Colonic mucosa (tissue), 4 donors: ENCODE measurements around the gene NIPAL3. TPM values are rescaled to one million over a fixed set of nuclear protein-coding genes. Genes with fewer than 3 reads are reported as not detected.

Experiments used
- DNase-seq: peaks from one replicate; pipeline ENCODE4 v3.0.0-alpha.2; 2020
- H3K27ac ChIP-seq: fragments of 200-600 bp; one replicate; pipeline ENCODE4 v1.8.0; 2021
- H3K27me3 ChIP-seq: fragments of 200-600 bp; one replicate; pipeline ENCODE4 v1.8.0; 2021
- H3K36me3 ChIP-seq: fragments of 200-600 bp; one replicate; pipeline ENCODE4 v1.8.0; 2021
- H3K4me1 ChIP-seq: fragments of 200-600 bp; one replicate; pipeline ENCODE4 v1.8.0; 2021; ENCODE audit warnings: mild to moderate bottlenecking
- H3K4me3 ChIP-seq: fragments of 200-600 bp; one replicate; pipeline ENCODE4 v1.8.0; 2021
- H3K9ac ChIP-seq, 2 donors: one replicate each; pipeline ENCODE4 v1.7.0; 2013; ENCODE audit warnings: control low read depth in 2 of 2, low read depth in 2 of 2, low read length in 2 of 2
- H3K9me3 ChIP-seq: fragments of 200-600 bp; one replicate; pipeline ENCODE4 v1.8.0; 2021
- intact Hi-C: fragments of 100-400 bp; cut with DNase I; formaldehyde crosslinking; loops from one replicate; pipeline ENCODE4 v1.14.1; 2022
- total RNA-seq, 2 donors: library from RNA; stranded (reverse); fragmentation: NEBNext Ultra II Directional in 1 of 2; extraction: Animal tissue kit (Norgen Biotek cat#: 25700) in 1 of 2; gene quantifications; one replicate each; pipeline ENCODE4 v1.2.1, GENCODE V29; 2021
- TF ChIP-seq, protein P1 (sequence below): fragments of 200-600 bp; IDR thresholded peaks from one replicate; pipeline ENCODE4 v1.8.0; 2022; ENCODE audit warnings: antibody characterized with exemption, mild to moderate bottlenecking
- donor health status: healthy.
- donor health status: DM: no; HTN: no; CAD: no.
- donor health status: DM: no; HTN: no; CAD: no.

The NIPAL3 gene
- total RNA-seq = 10 to 100 TPM; 41.3 to 45.2 TPM

DNA sequence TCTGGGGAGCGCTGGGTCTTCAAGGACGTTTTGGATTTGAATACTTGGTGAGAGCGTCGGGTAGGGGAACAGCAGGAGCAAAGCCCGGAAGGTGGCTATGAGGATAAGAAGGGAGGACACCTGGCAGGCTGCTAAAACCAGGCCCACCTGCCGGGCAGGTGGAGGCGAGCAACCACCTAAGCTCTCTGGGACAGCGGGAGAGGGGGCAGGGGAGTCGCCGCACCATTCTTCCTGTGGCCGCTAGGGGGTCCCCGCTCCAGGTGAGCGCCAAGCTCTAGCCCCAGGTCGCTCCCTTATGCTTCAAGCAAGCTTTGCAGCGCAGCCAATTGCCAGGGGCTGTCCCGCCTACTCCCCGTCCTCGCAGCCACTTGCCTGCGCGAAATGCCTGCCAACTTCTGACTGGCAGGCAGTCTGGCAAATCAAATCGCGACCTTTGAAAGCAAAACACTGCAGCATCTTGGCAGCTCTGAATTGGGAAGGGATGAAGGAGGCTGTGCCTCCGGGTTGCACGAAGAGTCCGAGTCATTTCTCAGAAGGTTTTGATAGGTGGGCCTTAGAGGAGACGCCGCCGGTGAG lies at the start of gene NIPAL3:
Gene NIPAL3 (plus strand): TSS at position 469 of the 576 bp plus-strand sequence. CDS start 3,746 bp downstream, outside the sequence.
- TF ChIP-seq, protein P1, sequence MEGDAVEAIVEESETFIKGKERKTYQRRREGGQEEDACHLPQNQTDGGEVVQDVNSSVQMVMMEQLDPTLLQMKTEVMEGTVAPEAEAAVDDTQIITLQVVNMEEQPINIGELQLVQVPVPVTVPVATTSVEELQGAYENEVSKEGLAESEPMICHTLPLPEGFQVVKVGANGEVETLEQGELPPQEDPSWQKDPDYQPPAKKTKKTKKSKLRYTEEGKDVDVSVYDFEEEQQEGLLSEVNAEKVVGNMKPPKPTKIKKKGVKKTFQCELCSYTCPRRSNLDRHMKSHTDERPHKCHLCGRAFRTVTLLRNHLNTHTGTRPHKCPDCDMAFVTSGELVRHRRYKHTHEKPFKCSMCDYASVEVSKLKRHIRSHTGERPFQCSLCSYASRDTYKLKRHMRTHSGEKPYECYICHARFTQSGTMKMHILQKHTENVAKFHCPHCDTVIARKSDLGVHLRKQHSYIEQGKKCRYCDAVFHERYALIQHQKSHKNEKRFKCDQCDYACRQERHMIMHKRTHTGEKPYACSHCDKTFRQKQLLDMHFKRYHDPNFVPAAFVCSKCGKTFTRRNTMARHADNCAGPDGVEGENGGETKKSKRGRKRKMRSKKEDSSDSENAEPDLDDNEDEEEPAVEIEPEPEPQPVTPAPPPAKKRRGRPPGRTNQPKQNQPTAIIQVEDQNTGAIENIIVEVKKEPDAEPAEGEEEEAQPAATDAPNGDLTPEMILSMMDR = peak; percentile 93
- intact Hi-C loops = no loop called here
- Histone ChIP-seq H3K4me1 (peaks cover 9% of the 10 kb centered on the region), H3K27me3 (no peaks in the 10 kb centered on the region), H3K4me3 (peak within 1 kb of the TSS; percentile 56), H3K36me3 (no peaks in the 10 kb centered on the region), H3K9me3 (no peaks in the 10 kb centered on the region), H3K27ac (peak within 1 kb of the TSS; percentile 76), H3K9ac (peak within 1 kb of the TSS; percentile 73 to 82)
- peak; percentile 99 for DNase-seq

DNA sequence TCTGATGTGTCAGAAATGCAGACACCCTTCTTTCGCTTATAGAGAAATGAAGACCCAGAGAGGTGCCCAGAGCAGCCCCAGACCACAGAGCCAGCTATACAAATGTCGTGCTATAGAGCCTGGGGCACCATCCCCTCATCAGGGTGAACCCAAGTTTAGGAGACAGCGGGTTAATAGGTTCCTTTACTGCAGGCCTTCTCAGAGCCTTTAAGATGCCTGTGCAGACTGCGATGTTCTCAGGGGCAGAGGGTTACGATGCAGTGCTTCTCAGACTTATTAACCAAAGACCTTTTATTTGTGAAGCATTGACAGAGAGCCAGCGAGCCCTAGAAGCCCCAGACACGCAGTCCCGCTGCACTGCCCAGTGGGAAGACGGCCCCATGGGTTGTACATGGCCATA lies 48.9 kb upstream of the NIPAL3 start:
- Histone ChIP-seq H3K9me3 (no peaks in the 10 kb centered on the region), H3K36me3 (no peaks in the 10 kb centered on the region), H3K4me3 (no peak overlapping the region), H3K27ac (no peak overlapping the region), H3K9ac (no peak overlapping the region), H3K27me3 (no peaks in the 10 kb centered on the region), H3K4me1 (peaks cover 8% of the 10 kb centered on the region)
- TF ChIP-seq, protein P1 = no peak
- intact Hi-C loops = no loop called here
- no peak for DNase-seq

DNA sequence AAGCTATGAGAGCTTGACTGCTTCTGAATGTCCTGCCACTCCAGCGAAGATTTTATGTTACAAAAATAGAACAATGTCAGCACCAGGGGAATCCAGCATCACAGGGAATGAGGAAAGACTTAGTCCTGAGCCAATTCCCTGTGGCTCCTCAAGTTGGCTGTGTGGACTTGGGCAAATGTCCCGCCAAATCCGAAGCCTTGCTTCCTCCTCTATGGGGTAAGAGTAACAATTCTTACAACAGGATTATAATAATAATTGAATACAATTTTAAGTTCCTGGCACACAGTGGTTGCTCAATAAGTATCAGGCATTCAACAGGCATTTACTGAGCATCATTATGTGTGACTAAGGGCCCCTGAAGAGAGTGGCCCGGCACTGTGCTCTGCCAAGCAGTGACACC lies 46.4 kb upstream of the NIPAL3 start:
- DNase-seq = no peak
- Histone ChIP-seq H3K9ac (no peak overlapping the region), H3K27ac (no peak overlapping the region), H3K36me3 (no peaks in the 10 kb centered on the region), H3K9me3 (no peaks in the 10 kb centered on the region), H3K4me1 (peaks cover 8% of the 10 kb centered on the region), H3K4me3 (no peak overlapping the region), H3K27me3 (no peaks in the 10 kb centered on the region)
- intact Hi-C loops = no loop called here
- TF ChIP-seq, protein P1 = no peak

- TF ChIP-seq, protein P1 = no peak
- Histone ChIP-seq H3K27me3 (no peaks in the 10 kb centered on the region), H3K27ac (no peak overlapping the region), H3K9me3 (no peaks in the 10 kb centered on the region), H3K9ac (no peak overlapping the region), H3K4me3 (no peak overlapping the region), H3K36me3 (no peaks in the 10 kb centered on the region), H3K4me1 (peaks cover 2% of the 10 kb centered on the region)
- DNase-seq = no peak
- intact Hi-C loops = no loop called here
These were observed 45.8 kb upstream of the NIPAL3 start for GRCh38 chr1:24369801-24370200.

DNA sequence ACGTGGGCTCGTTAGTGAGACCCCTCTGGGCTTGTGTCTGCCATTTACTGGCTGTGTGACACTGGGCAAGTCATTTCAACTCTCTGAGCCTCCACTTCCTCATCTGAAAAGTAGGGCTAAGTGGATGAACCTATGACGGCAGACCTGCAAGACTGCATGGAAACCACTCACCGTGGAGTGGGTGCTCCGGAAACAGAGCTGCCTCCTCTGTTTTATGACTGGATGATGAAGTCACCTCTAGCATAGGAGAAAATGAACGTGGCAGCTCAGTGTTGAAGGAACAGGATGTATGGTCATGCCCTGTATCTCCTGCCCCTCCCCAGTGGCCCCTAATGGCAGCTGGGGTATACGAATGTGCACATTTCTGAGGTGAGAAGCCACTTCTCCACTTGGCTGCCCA lies 42.6 kb upstream of the NIPAL3 start:
- TF ChIP-seq, protein P1 = no peak
- DNase-seq = no peak
- no peak overlapping the region for H3K27ac ChIP-seq
- H3K9me3 ChIP-seq = no peaks in the 10 kb centered on the region
- no peaks in the 10 kb centered on the region for H3K4me1 ChIP-seq
- no peaks in the 10 kb centered on the region for H3K36me3 ChIP-seq
- H3K9ac ChIP-seq = no peak overlapping the region
- intact Hi-C loops = no loop called here
- no peak overlapping the region for H3K4me3 ChIP-seq
- H3K27me3 ChIP-seq = no peaks in the 10 kb centered on the region
